Endothelial cell of umbilical vein (primary cell): Measurements from ENCODE around the gene CCDC167. TPM values are rescaled to one million over a fixed set of nuclear protein-coding genes. Genes with fewer than 3 reads are reported as not detected.

Source experiments
- BruUV-seq: library from RNA; stranded (reverse); fragments of 400-500 nt; replicated peaks from 2 replicates; lab custom pipeline; 2021; lab: Mats Ljungman, UMichigan
- CTCF ChIA-PET: fragments of 300-600, 350-600 bp; sonication (Branson Sonifier 250); formaldehyde crosslinking; loops from one replicate; lab custom pipeline; 2021; ENCODE audit warnings: antibody characterized with exemption, inconsistent platforms; lab: Charles Lee
- POLR2A ChIA-PET: fragments of 300-600, 350-600 bp; sonication (Branson Sonifier 250); formaldehyde crosslinking; loops from one replicate; lab custom pipeline; 2021; ENCODE audit warnings: antibody characterized with exemption, inconsistent platforms; lab: Charles Lee
- DNase-seq: peaks from one replicate; pipeline ENCODE4 v3.0.0-alpha.2; 2011; ENCODE audit warnings: low read depth, low spot score
- FAIRE-seq: peaks from 2 replicates; lab custom pipeline; 2011; peaks lifted over from hg19 to GRCh38; lab: Jason Lieb, UNC
- H2AFZ ChIP-seq: 2 replicates; pipeline ENCODE4 v1.6.0; 2012; ENCODE audit warnings: low read depth, low read length, control low read depth, inconsistent platforms
- H3K27ac ChIP-seq: 2 replicates; pipeline ENCODE4 v1.5.1; 2011; ENCODE audit warnings: low read depth, mild to moderate bottlenecking, control low read depth, low read length, moderate library complexity; ENCODE audit not compliant: insufficient read depth
- H3K27me3 ChIP-seq, 2 experiments: 2 replicates each; pipeline versions ENCODE4 v1.6.0 to v1.6.1; 2011; ENCODE audit warnings: low read length in 2 of 2, mixed read lengths in 1 of 2; ENCODE audit not compliant: control insufficient read depth in 2 of 2, insufficient read depth in 2 of 2
- H3K36me3 ChIP-seq, 2 experiments: 2 replicates in 1 of 2; 3 replicates in 1 of 2; pipeline ENCODE4 v1.5.1; 2011; ENCODE audit warnings: low read length in 2 of 2, mild to moderate bottlenecking in 1 of 2, moderate library complexity in 1 of 2; ENCODE audit not compliant: control insufficient read depth in 2 of 2, insufficient read depth in 2 of 2; ENCODE audit errors: extremely low read depth in 1 of 2
- H3K4me1 ChIP-seq: 3 replicates; pipeline ENCODE4 v1.5.1; 2011; ENCODE audit warnings: mild to moderate bottlenecking, low read length; ENCODE audit not compliant: control insufficient read depth, insufficient read depth; ENCODE audit errors: extremely low read depth
- H3K4me2 ChIP-seq: 2 replicates; pipeline ENCODE4 v1.6.1; 2011; ENCODE audit warnings: low read length, control low read depth, mixed read lengths; ENCODE audit not compliant: insufficient read depth
- H3K4me3 ChIP-seq, 3 experiments: fragments of 200-600 bp in 1 of 3; sonication (generic), shearing (Covaris generic) in 1 of 3; replicated peaks in 1 of 3; 2 replicates each; pipeline ENCODE4 v1.5.1; 2011 to 2016; ENCODE audit warnings: control low read depth in 3 of 3, low read length in 3 of 3, mild to moderate bottlenecking in 2 of 3, inconsistent platforms in 1 of 3, low read depth in 1 of 3, moderate library complexity in 1 of 3; ENCODE audit not compliant: insufficient read depth in 1 of 3
- H3K79me2 ChIP-seq: 2 replicates; pipeline ENCODE4 v1.6.0; 2012; ENCODE audit warnings: low read length, inconsistent platforms; ENCODE audit not compliant: control insufficient read depth, insufficient read depth
- H3K9ac ChIP-seq: replicated peaks from 2 replicates; pipeline ENCODE3; 2011; ENCODE audit warnings: low read length, control low read depth; ENCODE audit not compliant: insufficient read depth; ENCODE audit errors: extremely low read depth
- H3K9me1 ChIP-seq: replicated peaks from 3 replicates; pipeline ENCODE4 v1.6.0; 2011; ENCODE audit warnings: mild to moderate bottlenecking, low read length; ENCODE audit not compliant: control insufficient read depth, insufficient read depth; ENCODE audit errors: extremely low read depth
- H3K9me3 ChIP-seq: replicated peaks from 2 replicates; pipeline ENCODE4 v1.5.1; 2012; ENCODE audit warnings: low read length, inconsistent platforms; ENCODE audit not compliant: control insufficient read depth, insufficient read depth
- H4K20me1 ChIP-seq: replicated peaks from 2 replicates; pipeline ENCODE3; 2011; ENCODE audit warnings: mild to moderate bottlenecking, low read length; ENCODE audit not compliant: control insufficient read depth, insufficient read depth; ENCODE audit errors: extremely low read depth
- EZH2 ChIP-seq: IDR thresholded peaks from 2 replicates; pipeline ENCODE4 v1.6.1; 2012; ENCODE audit warnings: borderline replicate concordance, low read depth, mild to moderate bottlenecking, moderate library complexity, low read length, inconsistent platforms; ENCODE audit not compliant: severe bottlenecking
- FOS ChIP-seq: IDR thresholded peaks from 2 replicates; pipeline ENCODE4 v1.6.1; 2011; ENCODE audit warnings: mild to moderate bottlenecking, low read length, moderate library complexity, borderline replicate concordance; ENCODE audit not compliant: insufficient read depth
- GATA2 ChIP-seq: IDR thresholded peaks from 2 replicates; pipeline ENCODE4 v1.7.0; 2011; ENCODE audit warnings: low read depth, mild to moderate bottlenecking, moderate library complexity, mixed read lengths, low read length; ENCODE audit not compliant: insufficient read length, insufficient read depth
- JUN ChIP-seq: IDR thresholded peaks from 2 replicates; pipeline ENCODE4 v1.6.1; 2011; ENCODE audit warnings: borderline replicate concordance, low read depth; ENCODE audit not compliant: insufficient read length, insufficient read depth
- MYC ChIP-seq: IDR thresholded peaks from one replicate; pipeline ENCODE4 v1.6.1; 2011; ENCODE audit warnings: mild to moderate bottlenecking, low read depth, low read length
- POLR2A ChIP-seq: IDR thresholded peaks from 2 replicates; pipeline ENCODE4 v1.6.1; 2012; ENCODE audit warnings: low read depth, mild to moderate bottlenecking, control low read depth, low read length
- POLR2AphosphoS5 ChIP-seq: IDR thresholded peaks from 2 replicates; pipeline ENCODE4 v1.6.1; 2012; ENCODE audit warnings: low read depth, mild to moderate bottlenecking, control low read depth, low read length, moderate library complexity; ENCODE audit not compliant: insufficient read depth
- dilution Hi-C: fragments of 300-500 bp; cut with MboI; formaldehyde crosslinking; loops from one replicate; pipeline ENCODE4 v1.15.0; 2019; ENCODE audit warnings: low sequenced_read_pairs; ENCODE audit not compliant: extremely low pct_ligation_motif_present
- intact Hi-C: fragments of 100-400 bp; cut with micrococcal nuclease; formaldehyde crosslinking; loops from one replicate; pipeline ENCODE4 v1.10.0; 2022
- polyA plus RNA-seq, 4 experiments: library from polyadenylated mRNA; depleted of rRNA in 3 of 4; stranded (reverse) in 3 of 4; unstranded in 1 of 4; fragments of >200 nt; gene quantifications; 2 replicates each; pipeline versions ENCODE4 v1.2.1 to v1.2.3, GENCODE V29; 2011 to 2012; ENCODE audit warnings: missing spikeins in 1 of 4
- total RNA-seq: library from RNA; stranded (reverse); gene quantifications from 2 replicates; pipeline ENCODE4 v1.2.3, GENCODE V29; 2021
- TF ChIP-seq, protein P1 (sequence below): IDR thresholded peaks from 2 replicates; pipeline ENCODE4 v1.6.1; 2011; ENCODE audit not compliant: insufficient read depth, insufficient read length
- TF ChIP-seq, protein P2 (sequence below), 2 donors: IDR thresholded peaks; 1 replicate in 1 of 2; 2 replicates in 1 of 2; pipeline ENCODE4 v1.5.1; 2011; ENCODE audit warnings: low read length in 2 of 2, mild to moderate bottlenecking in 2 of 2, moderate library complexity in 2 of 2, control low read depth in 1 of 2, inconsistent platforms in 1 of 2, low read depth in 1 of 2; ENCODE audit not compliant: insufficient read depth in 1 of 2; ENCODE audit errors: extremely low read depth in 1 of 2

CCDC167 gene
- total and polyA plus RNA-seq, 2 donors (not counting 3 experiments of a cell fraction or from before 2014, with no cell fraction given), result 46.6 to 105 TPM

DNA sequence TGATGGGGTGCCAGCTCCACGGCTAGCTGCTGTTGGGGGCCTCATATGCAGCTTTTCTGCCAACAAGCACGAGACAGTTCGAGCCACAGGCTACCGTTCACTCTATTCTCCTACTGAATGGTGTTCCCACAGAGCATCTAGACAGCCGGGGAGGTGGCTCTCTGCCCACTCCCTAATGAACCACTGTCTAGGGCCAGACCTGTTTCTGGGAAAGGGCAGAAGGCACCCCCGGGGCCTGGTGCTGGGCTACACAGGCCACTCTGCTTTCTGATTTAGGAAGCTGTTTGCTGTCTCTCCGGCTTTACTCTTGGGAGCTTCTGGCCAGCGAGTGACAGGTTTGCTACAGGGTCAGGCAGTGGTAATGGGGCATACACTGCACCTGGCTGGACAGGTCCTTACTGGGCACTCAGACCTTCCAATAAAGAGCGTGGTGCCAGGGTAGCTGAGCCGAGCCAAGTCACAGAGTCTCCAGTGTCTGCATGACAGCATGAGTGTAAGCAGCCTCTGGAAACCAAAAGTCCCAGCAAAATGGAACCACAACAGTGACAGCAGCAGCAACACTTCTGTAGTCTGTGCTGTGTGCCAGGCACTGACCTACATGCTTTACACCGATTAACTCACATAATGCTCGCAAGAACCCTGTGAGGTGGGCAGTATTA, 8.4 kb downstream of the CCDC167 start:
- Histone ChIP-seq H3K9me3 (no peaks in the 10 kb centered on the region), H3K4me1 (no peaks in the 10 kb centered on the region), H3K79me2 (no peaks in the 10 kb centered on the region), H3K4me2 (no peak overlapping the region), H4K20me1 (no peaks in the 10 kb centered on the region), H3K27ac (no peak overlapping the region), H3K9me1 (no peaks in the 10 kb centered on the region), H3K4me3 (no peak overlapping the region), H3K27me3 (no peaks in the 10 kb centered on the region), H3K9ac (no peak overlapping the region), H2AFZ (no peak overlapping the region), H3K36me3 (peaks cover 0 to 2% of the 10 kb centered on the region in 2 experiments)
- ChIA-PET CTCF (interaction anchor here (1.4 to 4.6 kb wide), 2 partner anchors 74 to 201 kb away, joined by 3 to 18 read pairs; no protein-coding TSS in a partner anchor), POLR2A (no interaction called here)
- no TSS peak for BruUV-seq
- dilution Hi-C loops, result no loop called here
- TF ChIP-seq, protein P1, sequence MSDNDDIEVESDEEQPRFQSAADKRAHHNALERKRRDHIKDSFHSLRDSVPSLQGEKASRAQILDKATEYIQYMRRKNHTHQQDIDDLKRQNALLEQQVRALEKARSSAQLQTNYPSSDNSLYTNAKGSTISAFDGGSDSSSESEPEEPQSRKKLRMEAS, result no peak
- TF ChIP-seq JUN, result no peak
- TF ChIP-seq FOS, result no peak
- no peak for TF ChIP-seq EZH2
- TF ChIP-seq POLR2A, result no peak
- TF ChIP-seq, protein P2, sequence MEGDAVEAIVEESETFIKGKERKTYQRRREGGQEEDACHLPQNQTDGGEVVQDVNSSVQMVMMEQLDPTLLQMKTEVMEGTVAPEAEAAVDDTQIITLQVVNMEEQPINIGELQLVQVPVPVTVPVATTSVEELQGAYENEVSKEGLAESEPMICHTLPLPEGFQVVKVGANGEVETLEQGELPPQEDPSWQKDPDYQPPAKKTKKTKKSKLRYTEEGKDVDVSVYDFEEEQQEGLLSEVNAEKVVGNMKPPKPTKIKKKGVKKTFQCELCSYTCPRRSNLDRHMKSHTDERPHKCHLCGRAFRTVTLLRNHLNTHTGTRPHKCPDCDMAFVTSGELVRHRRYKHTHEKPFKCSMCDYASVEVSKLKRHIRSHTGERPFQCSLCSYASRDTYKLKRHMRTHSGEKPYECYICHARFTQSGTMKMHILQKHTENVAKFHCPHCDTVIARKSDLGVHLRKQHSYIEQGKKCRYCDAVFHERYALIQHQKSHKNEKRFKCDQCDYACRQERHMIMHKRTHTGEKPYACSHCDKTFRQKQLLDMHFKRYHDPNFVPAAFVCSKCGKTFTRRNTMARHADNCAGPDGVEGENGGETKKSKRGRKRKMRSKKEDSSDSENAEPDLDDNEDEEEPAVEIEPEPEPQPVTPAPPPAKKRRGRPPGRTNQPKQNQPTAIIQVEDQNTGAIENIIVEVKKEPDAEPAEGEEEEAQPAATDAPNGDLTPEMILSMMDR (IDR thresholded peaks at IDR 0.05; ENCODE audit: extremely low read depth in 1 of 2, insufficient read depth in 1 of 2, low read depth in 1 of 2, low read length in 2 of 2), result no peak
- no peak for TF ChIP-seq GATA2
- no peak for TF ChIP-seq MYC
- TF ChIP-seq POLR2AphosphoS5, result no peak
- FAIRE-seq (no peak), DNase-seq (no peak)
- intact Hi-C loops, result no loop called here
